ENCODE results near the gene HESX1. TPM values are rescaled to one million over a fixed set of nuclear protein-coding genes. Genes with fewer than 3 reads are reported as not detected.

The HESX1 gene
- total and polyA plus RNA-seq, 9 of the 15 experiments (the other 6 are each of a cell fraction or from before 2014, with no cell fraction given): 0.16 to 1.2 (median 0.76) TPM

DNA sequence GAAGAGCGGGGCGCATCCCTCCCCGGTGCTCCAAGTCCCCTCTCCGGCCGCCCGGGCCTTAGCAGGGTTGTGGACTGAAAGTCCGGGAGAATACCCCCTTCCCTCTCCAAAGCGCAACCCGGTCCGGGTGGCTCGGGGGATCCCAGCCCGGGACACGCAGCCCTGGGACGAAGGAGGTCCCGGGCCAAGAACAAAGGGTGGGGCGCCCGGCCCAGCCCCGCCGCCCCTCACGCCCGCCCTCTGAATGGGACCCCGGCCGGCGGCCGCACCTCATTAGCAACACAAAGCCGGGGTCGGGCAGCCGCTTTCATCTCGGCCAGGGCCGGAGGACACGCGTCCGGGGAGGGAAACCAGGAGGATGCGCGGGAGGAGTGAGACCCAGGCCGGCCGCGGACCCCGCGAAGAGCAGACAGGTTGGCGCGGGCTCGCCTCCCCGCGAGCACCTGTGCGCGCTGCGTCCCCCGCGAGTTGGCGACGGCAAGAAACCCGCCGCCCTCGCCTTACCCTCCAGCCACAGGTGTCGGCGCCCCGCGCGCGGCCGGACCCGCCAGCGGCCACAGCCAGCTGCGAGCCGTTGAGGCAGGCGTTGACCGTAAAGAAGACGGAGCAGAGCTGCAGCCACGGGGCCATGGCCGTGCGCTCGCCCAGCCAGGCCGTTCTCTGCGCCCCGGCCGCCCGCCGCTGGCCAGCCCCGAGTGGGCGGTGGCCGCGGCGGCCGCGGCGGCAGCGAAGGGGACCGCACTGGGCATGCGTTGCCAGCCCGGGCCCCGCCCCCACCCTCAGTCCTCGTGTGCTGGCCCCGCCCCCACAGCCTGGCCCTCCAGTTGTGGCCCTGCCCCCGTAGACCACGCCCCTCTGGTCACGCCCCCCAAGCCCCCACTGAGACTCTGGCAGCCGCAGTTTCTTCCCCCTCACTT is 34.9 kb downstream of the HESX1 start, which contains the start of gene IL17RD (continued):
- TF ChIP-seq ZFP30 (CRISPR knock-in tag; IDR thresholded peaks at IDR 0.05; ENCODE audit: borderline replicate concordance) (no peak), MAZ (CRISPR knock-in tag; conservative IDR thresholded peaks at IDR 0.05 in 1 of 2, IDR thresholded peaks at IDR 0.05 in 1 of 2) (no peak), ATF2 (CRISPR knock-in tag; IDR thresholded peaks at IDR 0.05) (no peak), RB1 (IDR thresholded peaks at IDR 0.05; ENCODE audit: low read depth) (0 out of 2 replicates have a peak, but pooled peaks have one; percentile 22), ZNF79 (CRISPR knock-in tag; IDR thresholded peaks at IDR 0.05; ENCODE audit: low read depth) (no peak), ZNF140 (CRISPR knock-in tag; IDR thresholded peaks at IDR 0.05) (no peak), ZNF263 (CRISPR knock-in tag; IDR thresholded peaks at IDR 0.05; ENCODE audit: borderline replicate concordance) (no peak), NRF1 (conservative IDR thresholded peaks at IDR 0.05 in 1 of 2, IDR thresholded peaks at IDR 0.05 in 1 of 2) (peak; percentile 67 to 76; a peak in 3 of 4 replicates), ZNF766 (CRISPR knock-in tag; conservative IDR thresholded peaks at IDR 0.05) (no peak)
- TF ChIP-seq, protein P1, sequence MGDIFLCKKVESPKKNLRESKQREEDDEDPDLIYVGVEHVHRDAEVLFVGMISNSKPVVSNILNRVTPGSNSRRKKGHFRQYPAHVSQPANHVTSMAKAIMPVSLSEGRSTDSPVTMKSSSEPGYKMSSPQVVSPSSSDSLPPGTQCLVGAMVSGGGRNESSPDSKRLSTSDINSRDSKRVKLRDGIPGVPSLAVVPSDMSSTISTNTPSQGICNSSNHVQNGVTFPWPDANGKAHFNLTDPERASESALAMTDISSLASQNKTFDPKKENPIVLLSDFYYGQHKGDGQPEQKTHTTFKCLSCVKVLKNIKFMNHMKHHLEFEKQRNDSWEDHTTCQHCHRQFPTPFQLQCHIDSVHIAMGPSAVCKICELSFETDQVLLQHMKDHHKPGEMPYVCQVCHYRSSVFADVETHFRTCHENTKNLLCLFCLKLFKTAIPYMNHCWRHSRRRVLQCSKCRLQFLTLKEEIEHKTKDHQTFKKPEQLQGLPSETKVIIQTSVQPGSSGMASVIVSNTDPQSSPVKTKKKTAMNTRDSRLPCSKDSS (IDR thresholded peaks at IDR 0.05; ENCODE audit: low read depth, partially characterized antibody): no peak
- TF ChIP-seq, protein P2, sequence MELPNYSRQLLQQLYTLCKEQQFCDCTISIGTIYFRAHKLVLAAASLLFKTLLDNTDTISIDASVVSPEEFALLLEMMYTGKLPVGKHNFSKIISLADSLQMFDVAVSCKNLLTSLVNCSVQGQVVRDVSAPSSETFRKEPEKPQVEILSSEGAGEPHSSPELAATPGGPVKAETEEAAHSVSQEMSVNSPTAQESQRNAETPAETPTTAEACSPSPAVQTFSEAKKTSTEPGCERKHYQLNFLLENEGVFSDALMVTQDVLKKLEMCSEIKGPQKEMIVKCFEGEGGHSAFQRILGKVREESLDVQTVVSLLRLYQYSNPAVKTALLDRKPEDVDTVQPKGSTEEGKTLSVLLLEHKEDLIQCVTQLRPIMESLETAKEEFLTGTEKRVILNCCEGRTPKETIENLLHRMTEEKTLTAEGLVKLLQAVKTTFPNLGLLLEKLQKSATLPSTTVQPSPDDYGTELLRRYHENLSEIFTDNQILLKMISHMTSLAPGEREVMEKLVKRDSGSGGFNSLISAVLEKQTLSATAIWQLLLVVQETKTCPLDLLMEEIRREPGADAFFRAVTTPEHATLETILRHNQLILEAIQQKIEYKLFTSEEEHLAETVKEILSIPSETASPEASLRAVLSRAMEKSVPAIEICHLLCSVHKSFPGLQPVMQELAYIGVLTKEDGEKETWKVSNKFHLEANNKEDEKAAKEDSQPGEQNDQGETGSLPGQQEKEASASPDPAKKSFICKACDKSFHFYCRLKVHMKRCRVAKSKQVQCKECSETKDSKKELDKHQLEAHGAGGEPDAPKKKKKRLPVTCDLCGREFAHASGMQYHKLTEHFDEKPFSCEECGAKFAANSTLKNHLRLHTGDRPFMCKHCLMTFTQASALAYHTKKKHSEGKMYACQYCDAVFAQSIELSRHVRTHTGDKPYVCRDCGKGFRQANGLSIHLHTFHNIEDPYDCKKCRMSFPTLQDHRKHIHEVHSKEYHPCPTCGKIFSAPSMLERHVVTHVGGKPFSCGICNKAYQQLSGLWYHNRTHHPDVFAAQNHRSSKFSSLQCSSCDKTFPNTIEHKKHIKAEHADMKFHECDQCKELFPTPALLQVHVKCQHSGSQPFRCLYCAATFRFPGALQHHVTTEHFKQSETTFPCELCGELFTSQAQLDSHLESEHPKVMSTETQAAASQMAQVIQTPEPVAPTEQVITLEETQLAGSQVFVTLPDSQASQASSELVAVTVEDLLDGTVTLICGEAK (IDR thresholded peaks at IDR 0.05): no peak
- TF ChIP-seq, protein P2 (CRISPR knock-in tag; IDR thresholded peaks at IDR 0.05): no peak
